Measurements from ENCODE around the gene HS3ST3A1.

HS3ST3A1 gene

DNA sequence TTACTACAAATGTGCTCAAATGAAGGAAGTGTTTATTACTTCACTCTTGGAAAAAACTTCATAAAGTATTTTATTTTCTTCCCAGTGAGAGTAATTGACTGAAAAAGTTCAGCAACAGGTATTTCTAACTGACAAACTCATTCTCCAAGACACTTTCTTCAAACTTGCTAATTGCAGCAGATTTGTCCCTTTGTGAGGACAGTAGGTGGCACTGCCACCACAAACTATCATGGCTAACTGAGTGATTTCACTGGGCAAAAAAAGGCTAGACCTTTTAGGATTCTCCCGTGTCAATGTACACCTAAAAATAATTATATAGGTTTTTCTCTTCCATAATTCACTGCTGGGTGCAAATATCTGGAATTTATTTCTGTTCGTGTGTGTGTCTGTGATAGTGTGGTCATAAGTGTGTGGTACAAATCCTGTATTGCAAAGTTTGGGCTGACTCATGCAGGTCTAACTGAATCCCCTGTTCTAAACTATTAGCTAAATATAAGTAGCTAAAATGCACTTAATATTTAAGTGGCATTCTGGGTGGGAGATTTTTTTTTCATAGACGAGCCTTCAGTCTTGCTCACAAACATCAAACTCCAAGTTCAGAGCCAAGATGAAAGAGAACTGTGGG, 3.9 kb downstream of the HS3ST3A1 start:
- DNase-seq = no peak

DNA sequence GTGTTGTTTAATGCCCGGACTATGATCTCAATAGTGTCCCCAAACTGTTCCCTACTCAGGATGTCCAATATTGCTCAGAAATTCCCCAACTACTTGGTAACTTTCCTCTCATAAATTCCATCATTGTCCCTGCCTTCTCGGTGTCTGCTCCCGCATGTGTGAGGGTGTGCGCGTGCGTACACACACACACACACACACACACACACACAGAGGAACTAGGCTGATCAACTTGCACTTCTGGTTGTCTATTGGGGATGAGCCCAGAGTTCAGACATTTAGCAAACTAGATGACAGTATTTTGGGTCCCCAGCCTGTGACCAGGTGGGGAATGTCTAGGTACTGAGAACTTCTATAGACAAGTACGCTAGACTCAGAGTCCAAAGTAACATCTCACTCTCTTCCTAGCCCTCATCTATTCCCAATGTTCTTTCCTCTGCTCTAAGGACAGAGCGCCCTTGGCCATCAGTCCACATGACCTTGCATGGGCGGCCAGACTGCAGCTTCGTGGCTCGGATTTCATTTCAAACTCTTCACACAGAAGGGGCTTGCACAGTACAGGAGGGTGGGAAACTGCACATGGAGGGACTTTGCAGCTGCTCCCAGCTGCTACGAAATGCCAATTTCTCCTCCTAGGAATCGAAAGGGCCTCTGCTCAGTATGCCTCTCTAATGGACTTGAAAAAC, 5.3 kb downstream of the HS3ST3A1 start:
- no peak for DNase-seq

DNA sequence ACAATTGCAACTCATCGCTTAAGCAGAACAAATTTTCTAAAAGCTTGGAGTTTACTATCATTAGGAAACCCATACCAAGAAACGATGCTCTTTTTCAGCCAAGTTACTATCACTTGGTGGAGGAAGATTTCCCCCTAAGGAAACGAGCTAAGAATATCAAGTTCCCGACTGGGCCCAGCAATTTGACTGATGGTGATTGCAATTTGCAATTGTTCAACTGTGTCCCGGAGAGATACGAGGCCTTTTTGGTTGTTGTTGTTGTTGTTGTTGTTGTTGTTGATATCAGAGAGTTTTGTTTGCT, 6.2 kb downstream of the HS3ST3A1 start:
- DNase-seq = no peak

DNA sequence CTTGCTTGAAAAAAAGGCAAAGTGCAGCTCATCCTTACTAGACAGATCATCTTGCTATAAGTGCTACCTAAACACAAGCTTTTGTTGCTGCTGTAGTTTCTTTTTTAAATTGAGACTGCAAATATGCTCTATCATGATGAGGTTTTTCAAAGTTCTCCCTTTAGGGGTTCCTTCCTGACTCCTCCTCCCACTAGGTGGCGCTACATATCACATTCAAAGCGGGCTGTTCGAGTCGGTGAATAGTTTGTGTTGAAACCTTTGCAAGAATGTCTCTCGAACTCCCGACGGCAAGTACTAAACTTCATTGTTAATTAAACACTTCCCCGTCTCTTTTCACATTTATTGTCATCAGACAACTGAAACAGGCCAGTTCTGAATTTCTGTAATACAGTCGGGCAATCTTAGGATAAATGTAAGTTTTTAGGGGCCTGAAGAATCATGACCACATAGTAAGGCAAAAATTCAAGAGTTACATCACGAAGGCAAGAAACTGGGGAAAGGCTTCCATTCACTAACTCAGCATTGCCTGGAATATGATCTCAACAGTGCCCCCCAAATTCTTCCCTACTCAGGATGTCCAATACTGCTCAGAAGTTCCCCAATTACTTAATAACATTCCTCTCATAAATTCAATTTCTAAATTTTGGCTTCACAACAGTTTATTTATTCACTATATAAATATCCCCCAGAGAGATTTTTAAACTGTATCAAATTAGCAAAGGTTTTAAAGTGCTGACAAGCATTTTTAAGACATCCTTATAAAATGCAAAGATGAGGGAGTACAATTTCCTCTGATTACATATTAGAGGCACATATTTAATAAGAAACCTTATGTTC, 6.7 kb downstream of the HS3ST3A1 start:
- DNase-seq = peak; percentile 3

DNA sequence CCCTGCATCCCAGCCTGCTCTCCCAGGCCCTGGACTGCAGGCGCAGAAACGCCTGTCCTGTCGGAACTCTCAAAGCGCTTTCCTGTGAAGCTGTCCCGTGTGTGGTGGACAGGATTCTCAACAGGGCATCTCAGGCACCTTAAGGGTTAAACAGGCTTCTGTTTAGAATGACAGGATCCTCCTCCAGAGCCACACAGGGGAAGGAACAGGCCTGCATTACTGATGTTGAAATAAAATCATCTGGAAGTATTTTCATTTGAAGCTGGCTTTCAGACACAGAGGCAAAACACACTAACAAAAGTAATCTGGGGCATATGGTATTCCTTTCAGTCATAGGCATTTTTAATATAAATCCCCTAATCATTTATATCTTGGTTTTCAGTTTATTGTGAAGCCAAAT, 7.4 kb downstream of the HS3ST3A1 start:
- DNase-seq = no peak

DNA sequence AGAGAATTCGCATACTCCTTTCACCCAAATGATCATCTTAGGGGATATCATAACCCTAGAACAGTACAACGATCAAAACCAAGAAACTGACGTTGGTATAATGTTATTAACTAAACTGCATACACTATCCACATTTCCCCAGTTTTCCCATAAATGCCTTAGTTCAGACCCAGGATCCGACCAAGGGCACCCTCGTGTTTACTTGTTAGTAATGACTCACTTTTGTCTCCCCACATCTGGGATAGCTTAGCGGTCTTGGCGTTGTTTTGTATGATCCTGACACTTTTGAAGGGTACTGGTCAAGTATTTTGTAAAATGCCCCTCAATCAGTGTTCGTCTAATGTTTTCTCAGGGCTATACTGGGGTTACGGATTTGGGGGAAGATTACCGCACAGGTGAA, 8.0 kb downstream of the HS3ST3A1 start:
- DNase-seq = no peak

DNA sequence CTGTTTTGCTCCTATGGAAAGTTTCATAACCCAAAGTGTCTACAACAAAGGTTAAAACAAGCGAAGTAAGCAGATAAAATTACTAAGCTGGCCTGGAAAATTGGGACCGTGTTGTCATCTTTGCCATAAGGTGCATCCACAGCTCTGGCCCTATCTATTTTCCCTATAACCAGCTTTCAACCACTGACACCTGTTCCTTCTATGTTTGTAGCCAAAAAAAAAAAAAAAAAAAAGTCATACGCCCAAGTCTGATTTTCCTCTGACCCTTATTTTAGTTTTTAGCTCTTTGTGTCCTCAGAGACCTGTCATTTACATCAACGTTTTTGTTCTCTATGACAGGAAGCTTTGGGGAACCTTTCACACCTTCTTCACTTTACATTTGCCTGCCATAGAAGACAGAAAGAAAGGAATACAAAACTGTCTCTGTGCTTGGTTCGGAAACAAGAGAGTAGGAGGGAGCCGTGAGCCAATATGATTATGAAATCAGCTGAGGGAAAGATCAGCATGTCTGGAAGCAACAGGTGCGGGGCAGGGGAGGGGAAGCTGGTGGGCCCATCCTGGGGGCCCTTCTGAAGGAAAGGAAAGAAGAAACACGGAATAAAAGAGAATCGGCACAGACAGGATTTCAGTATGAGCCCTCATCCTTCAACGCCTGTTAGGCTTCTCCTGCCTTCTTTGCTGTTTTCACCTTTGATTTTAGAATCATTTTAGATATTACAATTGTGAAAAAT, 8.5 kb downstream of the HS3ST3A1 start:
- DNase-seq = no peak

DNA sequence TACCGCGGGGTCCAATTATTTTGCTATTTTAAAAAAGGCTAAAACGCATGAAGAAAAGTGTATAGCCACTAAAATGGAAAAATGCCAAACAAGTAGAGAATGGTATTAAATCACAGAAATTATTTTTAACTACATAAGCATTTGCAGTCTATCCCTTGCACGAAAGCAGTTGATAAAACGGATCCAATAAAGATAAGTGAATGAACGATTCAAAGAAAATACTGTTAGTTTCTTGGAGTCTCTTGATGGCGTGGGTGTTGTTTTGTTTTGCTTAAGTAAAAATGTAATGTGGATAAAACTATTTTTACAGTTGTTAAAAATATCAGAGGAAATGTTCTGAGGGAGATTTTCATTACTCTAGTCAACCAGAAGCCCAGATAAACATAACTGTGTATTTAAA, 9.3 kb downstream of the HS3ST3A1 start:
- DNase-seq = no peak

DNA sequence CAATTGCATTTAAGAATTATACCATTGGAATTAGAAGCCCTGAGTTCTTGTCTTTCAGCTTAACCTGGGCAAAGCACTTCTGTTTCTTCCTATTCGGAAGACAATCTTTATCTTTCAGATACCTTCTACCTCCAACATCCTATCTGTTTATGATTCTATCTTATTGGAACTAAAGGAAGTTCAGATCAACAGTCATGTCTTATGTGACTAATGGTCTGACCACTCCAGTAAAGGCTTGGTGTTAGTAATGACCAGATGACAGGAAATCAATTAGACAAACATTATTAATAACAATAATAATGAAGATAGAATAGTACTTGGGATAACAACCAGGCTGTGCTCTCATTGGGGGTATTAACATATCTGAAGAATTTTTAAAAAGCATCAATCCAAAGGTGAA, 11.3 kb downstream of the HS3ST3A1 start:
- no peak for DNase-seq

DNA sequence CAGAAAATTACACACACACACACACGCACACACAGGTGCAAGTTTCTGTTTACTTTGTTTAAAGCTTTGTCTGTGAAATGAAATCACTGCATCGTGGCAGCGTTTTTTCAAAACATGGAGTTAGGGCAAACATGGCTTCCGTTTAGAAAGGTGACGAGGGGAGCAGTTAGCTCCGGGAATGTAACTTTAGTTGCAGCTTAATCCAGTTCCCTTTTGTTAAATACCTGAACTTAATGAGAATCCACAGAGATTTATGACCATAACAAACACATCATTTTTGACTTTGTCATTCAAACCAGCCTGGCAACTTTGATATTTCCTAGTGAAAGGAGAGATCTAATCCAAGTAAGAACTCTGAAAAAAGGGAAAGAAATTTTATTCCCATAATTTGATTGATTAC, 12.1 kb downstream of the HS3ST3A1 start:
- no peak for DNase-seq

DNA sequence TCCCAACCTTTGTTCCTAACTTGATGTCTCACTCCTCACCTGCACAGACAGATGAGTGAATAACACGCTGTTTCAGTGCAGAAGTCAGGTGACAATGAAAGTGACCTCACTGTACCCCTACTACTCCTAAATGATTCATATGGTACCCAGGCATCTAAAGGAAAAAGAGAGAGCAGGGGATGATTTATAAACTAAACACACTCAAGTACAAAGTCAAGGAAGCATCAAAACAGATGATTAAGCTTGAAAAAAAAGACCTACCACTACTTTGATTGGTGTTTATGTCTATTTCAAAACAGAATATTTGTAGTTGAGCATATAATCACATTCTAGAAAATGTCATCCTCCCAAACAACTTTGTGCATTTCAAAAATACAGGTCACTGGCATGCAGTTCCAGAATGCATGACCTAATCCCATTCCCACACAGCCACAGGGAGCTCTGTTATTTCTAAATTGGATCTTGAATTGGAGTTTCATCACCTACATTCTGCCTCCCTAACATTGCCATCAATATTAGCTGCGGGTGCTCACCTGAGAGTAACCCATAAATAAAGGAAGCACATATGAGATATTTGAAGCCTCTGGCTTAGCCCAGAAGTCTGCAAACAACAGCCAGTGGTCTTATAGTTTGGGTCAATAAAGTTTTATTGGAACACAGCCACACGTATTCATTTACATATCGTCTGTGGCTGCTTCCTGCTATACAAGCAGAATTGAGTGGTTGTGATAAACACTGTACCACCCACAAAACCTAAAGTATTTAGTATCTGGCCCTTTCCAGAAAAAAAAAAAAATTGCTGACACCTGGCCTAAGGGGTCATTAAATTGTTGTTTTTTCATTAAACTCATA, 14.0 kb downstream of the HS3ST3A1 start:
- no peak for DNase-seq

DNA sequence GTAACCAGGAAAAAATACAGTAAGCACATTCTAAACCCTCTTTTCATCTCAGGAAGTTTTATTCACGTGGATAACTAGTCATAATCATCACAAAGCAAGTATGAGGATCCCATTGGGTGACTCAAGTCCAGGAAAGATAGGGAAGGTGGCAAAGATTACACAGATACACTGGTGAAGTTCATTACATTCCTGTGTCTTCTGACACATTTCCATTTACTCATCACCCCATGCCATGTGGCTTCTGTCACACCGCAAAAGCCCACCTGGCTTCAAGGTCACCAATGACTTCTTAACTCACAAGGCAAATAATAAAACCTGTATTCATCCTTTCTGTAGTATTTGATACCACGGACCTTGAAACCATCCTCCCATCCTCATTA, 17.0 kb downstream of the HS3ST3A1 start:
- no peak for DNase-seq

DNA sequence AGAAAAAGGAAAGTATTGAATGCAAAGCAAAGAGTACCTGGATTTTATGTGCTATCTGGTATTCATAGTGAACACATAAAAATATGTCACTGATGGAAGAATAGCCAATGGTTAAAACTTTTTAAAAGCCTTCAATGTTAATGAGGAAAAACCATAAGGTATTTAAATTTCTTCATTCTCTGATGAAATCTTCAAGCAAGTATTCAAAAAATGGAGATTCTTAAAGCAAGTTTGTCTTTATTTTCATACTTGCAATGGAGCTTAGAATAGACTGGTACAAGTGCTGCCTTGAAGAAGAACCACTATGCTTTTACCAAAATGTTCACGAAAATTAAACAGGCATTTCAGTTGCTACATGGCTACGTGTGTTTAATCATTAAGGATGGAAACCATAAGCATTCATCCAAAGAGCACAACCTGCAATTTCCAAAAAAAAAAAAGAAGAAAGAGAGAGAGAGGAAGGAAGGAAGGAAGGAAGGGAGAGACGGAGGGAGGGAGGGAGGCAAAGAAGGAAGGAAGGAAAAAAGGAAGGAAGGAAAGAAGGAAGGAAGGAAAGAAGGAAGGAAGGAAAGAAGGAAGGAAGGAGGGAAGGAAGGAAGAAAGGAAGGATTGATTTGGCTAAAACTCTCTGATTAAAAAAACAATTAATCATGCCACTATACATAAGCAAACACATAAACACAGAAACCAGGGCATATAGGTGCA, 17.6 kb downstream of the HS3ST3A1 start:
- no peak for DNase-seq

DNA sequence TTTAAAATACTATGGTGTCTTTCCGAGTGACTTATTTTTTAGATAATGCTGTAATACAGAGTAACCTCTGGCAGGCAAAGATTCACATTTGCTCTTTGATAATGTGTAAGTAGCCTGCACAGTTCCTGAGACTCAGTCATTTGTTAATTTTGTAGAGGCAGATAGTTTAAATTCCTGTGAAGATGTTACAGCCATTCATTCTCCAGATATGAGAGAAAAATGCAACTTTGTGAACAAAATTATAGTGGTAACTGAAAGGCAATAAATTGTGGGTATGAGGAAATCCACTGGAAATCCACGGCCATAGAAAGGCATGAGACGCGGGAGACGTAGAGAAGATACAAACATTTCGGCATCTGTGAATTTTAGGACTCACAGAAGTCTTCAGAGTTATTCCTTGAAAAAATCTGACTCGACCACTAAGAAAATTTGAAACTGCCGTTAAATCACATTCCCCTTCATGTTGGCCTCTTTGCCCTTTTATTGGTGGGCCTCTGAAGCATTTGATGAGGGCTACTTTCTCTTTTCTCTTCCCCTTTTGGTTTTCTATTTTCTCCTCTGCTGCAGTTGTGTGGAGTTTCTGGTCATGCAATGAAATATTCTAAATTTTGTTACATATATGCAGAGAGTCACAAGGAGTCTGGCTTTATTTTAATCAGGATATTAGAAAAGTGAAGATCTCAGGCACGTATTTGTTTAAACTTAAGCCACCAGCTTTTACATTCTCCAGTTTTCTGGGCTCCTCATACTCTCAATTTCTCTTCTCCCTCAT, 18.8 kb downstream of the HS3ST3A1 start:
- DNase-seq = no peak

DNA sequence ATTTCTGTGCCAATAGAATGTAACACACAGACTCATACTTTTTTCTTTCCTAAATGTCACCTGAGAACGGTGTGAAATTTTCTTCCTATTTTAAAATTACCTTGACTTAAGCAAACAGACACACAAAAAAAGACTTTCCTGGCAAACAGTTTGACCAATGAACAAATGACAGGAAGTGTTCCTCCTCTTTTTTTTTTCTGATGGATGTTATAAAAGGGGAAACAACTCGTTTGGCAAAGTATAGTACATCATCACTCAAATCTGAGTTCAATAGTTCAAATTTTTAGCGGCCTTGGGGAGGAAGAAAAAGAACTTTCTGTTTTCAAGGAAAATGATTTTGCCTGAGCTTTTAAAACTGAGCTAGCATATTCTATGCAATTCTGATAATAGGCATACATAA, 19.8 kb downstream of the HS3ST3A1 start:
- DNase-seq = no peak

DNA sequence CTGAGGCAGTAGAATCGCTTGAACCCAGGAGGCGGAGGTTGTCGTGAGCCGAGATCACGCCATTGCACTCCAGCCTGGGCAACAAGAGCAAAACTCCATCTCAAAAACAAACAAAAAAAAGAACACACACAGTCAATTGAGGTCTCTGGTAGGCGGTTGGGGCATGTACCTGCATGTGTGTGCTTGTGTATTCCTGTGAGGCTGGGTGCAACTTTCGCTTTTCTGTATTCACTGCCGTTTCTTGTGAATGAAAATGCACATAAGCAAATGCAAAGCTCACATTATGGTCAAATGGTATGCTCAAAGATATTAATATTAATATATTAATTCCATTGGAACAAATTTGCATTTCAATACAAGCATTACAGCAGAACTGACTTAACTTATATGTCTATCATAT, 20.9 kb downstream of the HS3ST3A1 start:
- DNase-seq = no peak

DNA sequence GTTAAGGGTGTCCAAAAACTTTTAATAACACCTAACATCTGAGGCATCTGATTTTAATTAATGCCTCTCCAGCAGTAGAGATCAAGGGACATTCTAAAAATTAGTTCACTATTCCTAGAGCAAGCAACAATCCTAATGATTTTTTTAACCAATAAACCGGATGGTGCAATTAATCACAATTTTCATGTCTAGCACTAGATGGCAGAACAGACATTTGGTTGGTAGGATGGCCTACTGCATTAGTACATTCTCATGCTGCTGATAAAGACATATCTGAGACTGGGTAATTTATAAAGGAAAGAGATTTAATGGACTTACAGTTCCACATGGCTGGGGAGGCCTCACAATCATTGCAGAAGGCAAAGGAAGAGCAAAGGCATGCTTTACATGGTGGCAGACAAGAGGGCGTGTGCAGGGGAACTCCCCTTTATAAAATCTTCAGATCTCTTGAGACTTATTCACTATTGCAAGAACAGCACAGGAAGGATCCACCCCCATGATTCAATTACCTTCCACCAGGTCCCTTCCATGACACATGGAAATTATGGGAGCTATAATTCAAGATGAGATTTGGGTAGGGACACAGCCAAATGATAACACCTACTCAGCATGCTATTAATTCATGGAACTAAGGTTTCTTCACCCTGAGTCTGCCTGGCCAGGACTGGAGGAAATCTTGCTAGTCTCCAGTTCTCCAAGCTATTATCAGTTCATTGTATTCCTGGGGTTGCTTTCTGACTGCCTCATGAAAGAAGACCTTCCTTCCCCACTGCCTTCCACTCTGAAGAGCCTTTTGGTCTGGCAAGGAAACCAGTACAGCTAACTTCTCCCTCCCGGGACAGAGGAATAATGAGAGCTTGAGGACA, 24.8 kb downstream of the HS3ST3A1 start:
- DNase-seq = no peak

DNA sequence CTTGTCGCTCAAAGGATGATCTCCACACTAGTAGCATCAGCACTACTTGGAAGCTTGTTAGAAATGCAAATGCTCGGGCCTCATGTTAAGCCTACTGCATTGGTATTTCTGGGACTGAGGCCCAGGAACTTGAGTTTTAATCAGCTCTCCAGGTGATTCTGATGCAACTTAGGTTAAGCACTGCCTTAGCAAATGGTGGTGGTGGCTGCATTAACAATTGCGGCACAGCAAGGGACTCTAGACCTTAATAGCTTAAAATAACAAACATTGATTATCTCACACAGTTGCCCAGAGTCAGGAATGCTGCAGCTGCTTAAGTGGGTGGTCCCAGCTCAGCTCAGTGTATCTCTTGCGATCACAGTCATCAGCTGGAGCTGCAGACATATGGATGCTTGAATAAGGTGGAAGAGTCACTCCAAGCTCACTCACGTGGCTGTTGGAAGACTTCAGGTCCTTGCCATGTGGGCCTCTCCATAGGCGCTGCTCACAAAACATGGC, 25.8 kb downstream of the HS3ST3A1 start:
- DNase-seq = no peak

DNA sequence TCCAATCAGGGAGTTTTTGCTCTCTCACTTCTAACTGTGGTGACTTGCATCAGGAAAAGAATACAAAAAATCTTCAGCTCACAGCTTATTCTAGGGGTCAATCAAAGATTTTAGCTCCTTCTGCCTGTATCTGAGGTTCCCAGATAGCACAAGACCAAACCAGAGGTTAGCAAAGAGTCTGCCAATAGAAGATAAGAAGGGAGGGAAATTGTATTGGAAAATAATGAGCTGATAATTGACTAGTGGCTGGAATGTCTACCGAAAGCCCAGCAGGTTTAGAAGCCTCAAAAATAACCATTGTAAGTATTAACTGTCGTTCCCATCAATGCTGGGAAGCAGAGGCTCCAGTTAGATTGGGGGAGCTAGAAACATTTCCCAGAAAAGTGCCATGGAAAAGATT, 26.3 kb downstream of the HS3ST3A1 start:
- no peak for DNase-seq

DNA sequence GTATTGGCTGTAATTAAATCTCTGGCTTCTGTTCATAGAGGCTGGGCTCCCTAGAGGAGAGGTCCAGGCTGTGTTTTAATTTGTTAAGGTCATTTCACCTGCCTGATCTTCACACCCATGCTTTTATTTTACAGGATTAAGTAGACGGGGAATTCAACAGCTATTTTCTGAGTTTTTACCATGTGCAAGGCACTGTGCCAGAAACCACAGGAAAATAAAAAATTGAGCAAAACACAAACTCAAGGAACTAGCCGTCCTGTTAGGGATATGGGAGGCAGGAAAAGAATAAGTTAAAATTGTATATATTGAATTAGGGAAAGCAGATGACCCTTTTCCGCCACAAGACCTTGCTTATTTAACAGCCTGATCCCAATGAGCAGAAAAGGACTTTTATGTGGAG, 29.1 kb downstream of the HS3ST3A1 start:
- no peak for DNase-seq
